Keratinocyte (primary cell): ENCODE measurements around the gene TBCD. TPM values are rescaled to one million over a fixed set of nuclear protein-coding genes. Genes with fewer than 3 reads are reported as not detected.

Experiments
- DNase-seq: peaks from one replicate; pipeline ENCODE4 v3.0.0-alpha.2; 2011; ENCODE audit warnings: low read depth, missing footprints, low spot score
- FAIRE-seq: peaks from 2 replicates; lab custom pipeline; 2011; peaks lifted over from hg19 to GRCh38; lab: Jason Lieb, UNC
- H2AFZ ChIP-seq: 2 replicates; pipeline ENCODE4 v1.6.0; 2012; ENCODE audit warnings: low read length, control low read depth, inconsistent platforms; ENCODE audit not compliant: control insufficient read depth
- H3K27ac ChIP-seq: 2 replicates; pipeline ENCODE4 v1.5.1; 2011; ENCODE audit warnings: low read length; ENCODE audit not compliant: control insufficient read depth, insufficient read depth
- H3K27me3 ChIP-seq: 3 replicates; pipeline ENCODE4 v1.6.0; 2011; ENCODE audit warnings: low read length; ENCODE audit not compliant: control insufficient read depth, insufficient read depth; ENCODE audit errors: extremely low read depth
- H3K36me3 ChIP-seq, 2 experiments: 2 replicates in 1 of 2; 3 replicates in 1 of 2; pipeline ENCODE4 v1.5.1; 2011; ENCODE audit warnings: low read length in 2 of 2, mild to moderate bottlenecking in 1 of 2; ENCODE audit not compliant: control insufficient read depth in 2 of 2, insufficient read depth in 2 of 2; ENCODE audit errors: extremely low read depth in 1 of 2
- H3K4me1 ChIP-seq: 3 replicates; pipeline ENCODE4 v1.5.1; 2011; ENCODE audit warnings: low read length; ENCODE audit not compliant: control insufficient read depth, insufficient read depth; ENCODE audit errors: extremely low read depth
- H3K4me2 ChIP-seq: 3 replicates; pipeline ENCODE4 v1.6.0; 2011; ENCODE audit warnings: low read depth, low read length; ENCODE audit not compliant: control insufficient read depth, insufficient read depth; ENCODE audit errors: extremely low read depth
- H3K4me3 ChIP-seq, 3 experiments: fragments of 200-600 bp in 1 of 3; sonication (generic) in 1 of 3; 2 replicates in 2 of 3; 3 replicates in 1 of 3; pipeline ENCODE4 v1.5.1; 2011 to 2016; ENCODE audit warnings: low read length in 3 of 3, mild to moderate bottlenecking in 3 of 3, control low read depth in 2 of 3, inconsistent platforms in 1 of 3, low read depth in 1 of 3, mixed read lengths in 1 of 3, mixed run types in 1 of 3, moderate library complexity in 1 of 3; ENCODE audit not compliant: control insufficient read depth in 2 of 3, insufficient read depth in 2 of 3; ENCODE audit errors: extremely low read depth in 1 of 3
- H3K79me2 ChIP-seq: 2 replicates; pipeline ENCODE4 v1.6.0; 2012; ENCODE audit warnings: low read length; ENCODE audit not compliant: control insufficient read depth, insufficient read depth
- H3K9ac ChIP-seq: 3 replicates; pipeline ENCODE4 v1.6.0; 2011; ENCODE audit warnings: low read length; ENCODE audit not compliant: control insufficient read depth, insufficient read depth; ENCODE audit errors: extremely low read depth
- H3K9me1 ChIP-seq: 3 replicates; pipeline ENCODE4 v1.6.0; 2011; ENCODE audit warnings: low read length; ENCODE audit not compliant: control insufficient read depth, insufficient read depth; ENCODE audit errors: extremely low read depth
- H3K9me3 ChIP-seq: 2 replicates; pipeline ENCODE4 v1.5.1; 2012; ENCODE audit warnings: low read depth, low read length; ENCODE audit not compliant: control insufficient read depth
- H4K20me1 ChIP-seq: 3 replicates; pipeline ENCODE4 v1.6.0; 2011; ENCODE audit warnings: low read length; ENCODE audit not compliant: control insufficient read depth, insufficient read depth; ENCODE audit errors: extremely low read depth
- CTCF ChIP-seq, 3 experiments: IDR thresholded peaks in 1 of 3; conservative IDR thresholded peaks in 1 of 3; optimal IDR thresholded peaks in 1 of 3; 2 replicates in 2 of 3; 3 replicates in 1 of 3; pipeline versions ENCODE3 to v1.5.1; 2011; ENCODE audit warnings: low read length in 3 of 3, mild to moderate bottlenecking in 3 of 3, moderate library complexity in 2 of 3, control low read depth in 1 of 3, inconsistent platforms in 1 of 3; ENCODE audit not compliant: insufficient read depth in 2 of 3; ENCODE audit errors: extremely low read depth in 1 of 3
- EZH2 ChIP-seq: IDR thresholded peaks from one replicate; pipeline ENCODE4 v1.6.1; 2012; ENCODE audit warnings: inconsistent platforms, mild to moderate bottlenecking, low read length, moderate library complexity
- dilution Hi-C: fragments of 300-500 bp; cut with MboI; formaldehyde crosslinking; loops from one replicate; pipeline ENCODE4 v1.7.0; 2020; ENCODE audit warnings: low sequenced_read_pairs; ENCODE audit not compliant: extremely low pct_ligation_motif_present
- polyA plus RNA-seq, 5 experiments: library from polyadenylated mRNA; depleted of rRNA in 3 of 5; stranded (reverse) in 3 of 5; stranded (forward) in 1 of 5; unstranded in 1 of 5; fragments of >200 nt; gene quantifications; 1 replicate in 1 of 5; 2 replicates in 3 of 5; 3 replicates in 1 of 5; pipeline versions ENCODE4 v1.2.1 to v1.2.3, GENCODE V29; 2011 to 2012; ENCODE audit warnings: missing spikeins in 2 of 5, low read depth in 1 of 5, low replicate concordance in 1 of 5

TBCD gene
- polyA plus RNA-seq, 1 donor (not counting 4 experiments of a cell fraction or from before 2014, with no cell fraction given) = 36.2 TPM

DNA sequence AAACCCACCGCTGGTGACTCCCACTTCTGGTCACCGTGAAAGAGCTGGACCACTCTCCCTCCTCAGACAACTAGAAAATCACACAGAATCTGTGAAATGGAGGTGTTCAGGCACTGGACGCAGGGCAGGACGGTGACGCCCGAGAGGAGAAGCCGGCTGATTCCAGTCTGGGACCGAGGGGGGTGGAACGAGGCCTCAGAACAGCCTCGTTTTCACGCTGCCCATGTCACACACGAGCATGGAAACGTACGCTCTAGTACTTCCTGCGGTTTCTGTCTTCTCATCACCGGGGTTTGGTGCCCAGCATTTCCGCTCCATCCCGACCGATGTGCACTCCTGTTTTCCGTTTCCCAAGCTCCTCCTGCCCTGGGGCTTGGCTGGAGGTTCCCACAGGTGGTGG is 225.7 kb downstream of the TBCD start:
- no peak for TF ChIP-seq EZH2
- Histone ChIP-seq H3K79me2 (no peaks in the 10 kb centered on the region), H3K9me1 (no peaks in the 10 kb centered on the region), H3K4me3 (no peak overlapping the region), H2AFZ (no peak overlapping the region), H4K20me1 (no peaks in the 10 kb centered on the region), H3K9me3 (no peaks in the 10 kb centered on the region), H3K36me3 (no peaks in the 10 kb centered on the region), H3K4me1 (no peaks in the 10 kb centered on the region), H3K9ac (no peak overlapping the region), H3K27me3 (no peaks in the 10 kb centered on the region), H3K4me2 (no peak overlapping the region), H3K27ac (no peak overlapping the region)
- FAIRE-seq = no peak
- dilution Hi-C loops = no loop called here
- DNase-seq = no peak

GRCh38 chr17:82978765-82979349 is 227.0 kb downstream of the TBCD start:
- Histone ChIP-seq H3K27ac (no peak overlapping the region), H3K79me2 (no peaks in the 10 kb centered on the region), H4K20me1 (no peaks in the 10 kb centered on the region), H3K27me3 (no peaks in the 10 kb centered on the region), H2AFZ (no peak overlapping the region), H3K9ac (no peak overlapping the region), H3K4me1 (no peaks in the 10 kb centered on the region), H3K4me3 (no peak overlapping the region), H3K36me3 (no peaks in the 10 kb centered on the region), H3K4me2 (no peak overlapping the region), H3K9me1 (no peaks in the 10 kb centered on the region), H3K9me3 (no peaks in the 10 kb centered on the region)
- DNase-seq (no peak), FAIRE-seq (no peak)
- dilution Hi-C loops = no loop called here
- TF ChIP-seq EZH2 (no peak), CTCF (optimal IDR thresholded peaks at IDR 0.05 in 1 of 3, IDR thresholded peaks at IDR 0.05 in 1 of 3, conservative IDR thresholded peaks at IDR 0.05 in 1 of 3; ENCODE audit: extremely low read depth in 1 of 3, insufficient read depth in 2 of 3, low read length in 3 of 3) (no peak)

DNA sequence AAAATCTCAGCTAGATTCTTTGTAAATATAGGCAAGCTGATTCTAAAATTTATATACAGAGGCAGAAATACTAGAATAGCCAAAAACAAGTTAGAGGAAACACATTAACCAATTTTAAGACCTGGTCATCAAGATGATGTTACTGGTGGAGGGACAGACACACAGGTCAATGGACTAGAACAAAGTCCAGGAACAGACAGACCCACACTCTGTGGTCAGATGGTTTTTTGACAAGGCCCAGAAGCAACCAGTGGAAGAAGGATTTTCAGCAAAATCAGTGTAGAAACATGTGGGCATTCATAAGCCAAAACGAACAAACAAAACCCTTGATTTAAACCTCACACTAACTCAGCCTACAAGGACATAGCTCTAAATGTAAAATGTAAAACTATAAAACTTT is 227.9 kb downstream of the TBCD start:
- dilution Hi-C loops = no loop called here
- H3K9ac ChIP-seq = no peak overlapping the region
- H3K27ac ChIP-seq = no peak overlapping the region
- TF ChIP-seq EZH2 (no peak), CTCF (optimal IDR thresholded peaks at IDR 0.05 in 1 of 3, IDR thresholded peaks at IDR 0.05 in 1 of 3, conservative IDR thresholded peaks at IDR 0.05 in 1 of 3; ENCODE audit: extremely low read depth in 1 of 3, insufficient read depth in 2 of 3, low read length in 3 of 3) (no peak)
- H3K4me3 ChIP-seq = no peak overlapping the region
- DNase-seq (no peak), FAIRE-seq (no peak)
- no peaks in the 10 kb centered on the region for H3K27me3 ChIP-seq
- H3K36me3 ChIP-seq = no peaks in the 10 kb centered on the region
- no peak overlapping the region for H3K4me2 ChIP-seq
- no peaks in the 10 kb centered on the region for H3K9me3 ChIP-seq
- H3K4me1 ChIP-seq = no peaks in the 10 kb centered on the region
- H2AFZ ChIP-seq = no peak overlapping the region
- no peaks in the 10 kb centered on the region for H3K79me2 ChIP-seq
- no peaks in the 10 kb centered on the region for H3K9me1 ChIP-seq
- no peaks in the 10 kb centered on the region for H4K20me1 ChIP-seq
